ENCODE data around the gene LARP4.

DNA sequence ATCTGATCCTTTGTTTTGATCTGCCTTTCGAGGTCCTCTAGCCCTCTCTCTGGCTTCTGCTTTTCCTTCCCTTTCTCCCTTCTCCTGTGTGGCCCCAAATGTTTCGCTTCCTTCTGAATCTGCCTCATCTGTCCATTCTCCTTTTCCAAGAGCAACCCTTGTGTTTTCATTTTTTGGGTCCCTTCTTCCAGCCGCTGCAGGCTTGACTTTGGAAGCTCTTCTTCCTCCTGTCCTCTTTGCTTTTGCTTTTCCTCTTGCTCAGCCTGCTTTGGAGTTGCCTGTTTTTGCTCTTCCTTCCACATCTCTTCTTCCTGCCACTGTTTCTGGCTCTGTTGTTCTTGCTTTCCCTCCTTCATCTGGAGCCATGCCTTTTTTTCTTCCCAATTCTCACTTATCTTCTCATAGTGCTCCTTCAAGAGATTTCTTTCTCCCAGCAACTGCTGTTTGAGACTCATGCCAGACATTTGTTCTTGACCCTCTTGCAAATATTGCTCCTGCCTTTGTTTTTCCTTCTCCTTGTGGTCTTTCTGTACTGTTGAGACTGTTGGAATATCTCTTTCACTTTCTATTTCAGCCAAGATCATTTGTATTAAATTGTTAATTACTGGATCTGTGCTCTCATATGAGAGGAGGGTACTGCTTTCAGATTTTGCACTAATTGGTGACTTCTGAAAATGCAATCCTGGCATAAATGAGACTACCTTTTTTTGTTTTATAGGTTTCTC lies 46.7 kb upstream of the LARP4 start:
- TF ChIP-seq KLF9 (tag by site-specific recombination; IDR thresholded peaks at IDR 0.05; ENCODE audit: low read depth): no peak
- TF ChIP-seq, protein P1, sequence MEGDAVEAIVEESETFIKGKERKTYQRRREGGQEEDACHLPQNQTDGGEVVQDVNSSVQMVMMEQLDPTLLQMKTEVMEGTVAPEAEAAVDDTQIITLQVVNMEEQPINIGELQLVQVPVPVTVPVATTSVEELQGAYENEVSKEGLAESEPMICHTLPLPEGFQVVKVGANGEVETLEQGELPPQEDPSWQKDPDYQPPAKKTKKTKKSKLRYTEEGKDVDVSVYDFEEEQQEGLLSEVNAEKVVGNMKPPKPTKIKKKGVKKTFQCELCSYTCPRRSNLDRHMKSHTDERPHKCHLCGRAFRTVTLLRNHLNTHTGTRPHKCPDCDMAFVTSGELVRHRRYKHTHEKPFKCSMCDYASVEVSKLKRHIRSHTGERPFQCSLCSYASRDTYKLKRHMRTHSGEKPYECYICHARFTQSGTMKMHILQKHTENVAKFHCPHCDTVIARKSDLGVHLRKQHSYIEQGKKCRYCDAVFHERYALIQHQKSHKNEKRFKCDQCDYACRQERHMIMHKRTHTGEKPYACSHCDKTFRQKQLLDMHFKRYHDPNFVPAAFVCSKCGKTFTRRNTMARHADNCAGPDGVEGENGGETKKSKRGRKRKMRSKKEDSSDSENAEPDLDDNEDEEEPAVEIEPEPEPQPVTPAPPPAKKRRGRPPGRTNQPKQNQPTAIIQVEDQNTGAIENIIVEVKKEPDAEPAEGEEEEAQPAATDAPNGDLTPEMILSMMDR (tag by site-specific recombination; IDR thresholded peaks at IDR 0.05): no peak
- no peak for TF ChIP-seq ZNF140 (tag by site-specific recombination; IDR thresholded peaks at IDR 0.05)
- no peak for TF ChIP-seq KLF10 (tag by site-specific recombination; IDR thresholded peaks at IDR 0.05)
- TF ChIP-seq, protein P2, sequence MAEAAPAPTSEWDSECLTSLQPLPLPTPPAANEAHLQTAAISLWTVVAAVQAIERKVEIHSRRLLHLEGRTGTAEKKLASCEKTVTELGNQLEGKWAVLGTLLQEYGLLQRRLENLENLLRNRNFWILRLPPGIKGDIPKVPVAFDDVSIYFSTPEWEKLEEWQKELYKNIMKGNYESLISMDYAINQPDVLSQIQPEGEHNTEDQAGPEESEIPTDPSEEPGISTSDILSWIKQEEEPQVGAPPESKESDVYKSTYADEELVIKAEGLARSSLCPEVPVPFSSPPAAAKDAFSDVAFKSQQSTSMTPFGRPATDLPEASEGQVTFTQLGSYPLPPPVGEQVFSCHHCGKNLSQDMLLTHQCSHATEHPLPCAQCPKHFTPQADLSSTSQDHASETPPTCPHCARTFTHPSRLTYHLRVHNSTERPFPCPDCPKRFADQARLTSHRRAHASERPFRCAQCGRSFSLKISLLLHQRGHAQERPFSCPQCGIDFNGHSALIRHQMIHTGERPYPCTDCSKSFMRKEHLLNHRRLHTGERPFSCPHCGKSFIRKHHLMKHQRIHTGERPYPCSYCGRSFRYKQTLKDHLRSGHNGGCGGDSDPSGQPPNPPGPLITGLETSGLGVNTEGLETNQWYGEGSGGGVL (tag by site-specific recombination; IDR thresholded peaks at IDR 0.05): no peak
- TF ChIP-seq ZNF747 (tag by site-specific recombination; IDR thresholded peaks at IDR 0.05): no peak

All from HEK293 (cell line).